Endothelial cell of umbilical vein (primary cell): Measurements from ENCODE around the gene FAM184B. TPM values are rescaled to one million over a fixed set of nuclear protein-coding genes. Genes with fewer than 3 reads are reported as not detected.

Source experiments
- BruUV-seq: library from RNA; stranded (reverse); fragments of 400-500 nt; replicated peaks from 2 replicates; lab custom pipeline; 2021; lab: Mats Ljungman, UMichigan
- CTCF ChIA-PET: fragments of 300-600, 350-600 bp; sonication (Branson Sonifier 250); formaldehyde crosslinking; loops from one replicate; lab custom pipeline; 2021; ENCODE audit warnings: antibody characterized with exemption, inconsistent platforms; lab: Charles Lee
- POLR2A ChIA-PET: fragments of 300-600, 350-600 bp; sonication (Branson Sonifier 250); formaldehyde crosslinking; loops from one replicate; lab custom pipeline; 2021; ENCODE audit warnings: antibody characterized with exemption, inconsistent platforms; lab: Charles Lee
- DNase-seq: peaks from one replicate; pipeline ENCODE4 v3.0.0-alpha.2; 2011; ENCODE audit warnings: low read depth, low spot score
- FAIRE-seq: peaks from 2 replicates; lab custom pipeline; 2011; peaks lifted over from hg19 to GRCh38; lab: Jason Lieb, UNC
- H2AFZ ChIP-seq: 2 replicates; pipeline ENCODE4 v1.6.0; 2012; ENCODE audit warnings: low read depth, low read length, control low read depth, inconsistent platforms
- H3K27ac ChIP-seq: 2 replicates; pipeline ENCODE4 v1.5.1; 2011; ENCODE audit warnings: low read depth, mild to moderate bottlenecking, control low read depth, low read length, moderate library complexity; ENCODE audit not compliant: insufficient read depth
- H3K27me3 ChIP-seq, 2 experiments: 2 replicates each; pipeline versions ENCODE4 v1.6.0 to v1.6.1; 2011; ENCODE audit warnings: low read length in 2 of 2, mixed read lengths in 1 of 2; ENCODE audit not compliant: control insufficient read depth in 2 of 2, insufficient read depth in 2 of 2
- H3K36me3 ChIP-seq, 2 experiments: 2 replicates in 1 of 2; 3 replicates in 1 of 2; pipeline ENCODE4 v1.5.1; 2011; ENCODE audit warnings: low read length in 2 of 2, mild to moderate bottlenecking in 1 of 2, moderate library complexity in 1 of 2; ENCODE audit not compliant: control insufficient read depth in 2 of 2, insufficient read depth in 2 of 2; ENCODE audit errors: extremely low read depth in 1 of 2
- H3K4me1 ChIP-seq: 3 replicates; pipeline ENCODE4 v1.5.1; 2011; ENCODE audit warnings: mild to moderate bottlenecking, low read length; ENCODE audit not compliant: control insufficient read depth, insufficient read depth; ENCODE audit errors: extremely low read depth
- H3K4me2 ChIP-seq: 2 replicates; pipeline ENCODE4 v1.6.1; 2011; ENCODE audit warnings: low read length, control low read depth, mixed read lengths; ENCODE audit not compliant: insufficient read depth
- H3K4me3 ChIP-seq, 3 experiments: fragments of 200-600 bp in 1 of 3; sonication (generic), shearing (Covaris generic) in 1 of 3; replicated peaks in 1 of 3; 2 replicates each; pipeline ENCODE4 v1.5.1; 2011 to 2016; ENCODE audit warnings: control low read depth in 3 of 3, low read length in 3 of 3, mild to moderate bottlenecking in 2 of 3, inconsistent platforms in 1 of 3, low read depth in 1 of 3, moderate library complexity in 1 of 3; ENCODE audit not compliant: insufficient read depth in 1 of 3
- H3K79me2 ChIP-seq: 2 replicates; pipeline ENCODE4 v1.6.0; 2012; ENCODE audit warnings: low read length, inconsistent platforms; ENCODE audit not compliant: control insufficient read depth, insufficient read depth
- H3K9ac ChIP-seq: replicated peaks from 2 replicates; pipeline ENCODE3; 2011; ENCODE audit warnings: low read length, control low read depth; ENCODE audit not compliant: insufficient read depth; ENCODE audit errors: extremely low read depth
- H3K9me1 ChIP-seq: replicated peaks from 3 replicates; pipeline ENCODE4 v1.6.0; 2011; ENCODE audit warnings: mild to moderate bottlenecking, low read length; ENCODE audit not compliant: control insufficient read depth, insufficient read depth; ENCODE audit errors: extremely low read depth
- H3K9me3 ChIP-seq: replicated peaks from 2 replicates; pipeline ENCODE4 v1.5.1; 2012; ENCODE audit warnings: low read length, inconsistent platforms; ENCODE audit not compliant: control insufficient read depth, insufficient read depth
- H4K20me1 ChIP-seq: replicated peaks from 2 replicates; pipeline ENCODE3; 2011; ENCODE audit warnings: mild to moderate bottlenecking, low read length; ENCODE audit not compliant: control insufficient read depth, insufficient read depth; ENCODE audit errors: extremely low read depth
- EZH2 ChIP-seq: IDR thresholded peaks from 2 replicates; pipeline ENCODE4 v1.6.1; 2012; ENCODE audit warnings: borderline replicate concordance, low read depth, mild to moderate bottlenecking, moderate library complexity, low read length, inconsistent platforms; ENCODE audit not compliant: severe bottlenecking
- FOS ChIP-seq: IDR thresholded peaks from 2 replicates; pipeline ENCODE4 v1.6.1; 2011; ENCODE audit warnings: mild to moderate bottlenecking, low read length, moderate library complexity, borderline replicate concordance; ENCODE audit not compliant: insufficient read depth
- GATA2 ChIP-seq: IDR thresholded peaks from 2 replicates; pipeline ENCODE4 v1.7.0; 2011; ENCODE audit warnings: low read depth, mild to moderate bottlenecking, moderate library complexity, mixed read lengths, low read length; ENCODE audit not compliant: insufficient read length, insufficient read depth
- JUN ChIP-seq: IDR thresholded peaks from 2 replicates; pipeline ENCODE4 v1.6.1; 2011; ENCODE audit warnings: borderline replicate concordance, low read depth; ENCODE audit not compliant: insufficient read length, insufficient read depth
- MAX ChIP-seq: IDR thresholded peaks from 2 replicates; pipeline ENCODE4 v1.6.1; 2011; ENCODE audit not compliant: insufficient read depth, insufficient read length
- MYC ChIP-seq: IDR thresholded peaks from one replicate; pipeline ENCODE4 v1.6.1; 2011; ENCODE audit warnings: mild to moderate bottlenecking, low read depth, low read length
- POLR2A ChIP-seq: IDR thresholded peaks from 2 replicates; pipeline ENCODE4 v1.6.1; 2012; ENCODE audit warnings: low read depth, mild to moderate bottlenecking, control low read depth, low read length
- POLR2AphosphoS5 ChIP-seq: IDR thresholded peaks from 2 replicates; pipeline ENCODE4 v1.6.1; 2012; ENCODE audit warnings: low read depth, mild to moderate bottlenecking, control low read depth, low read length, moderate library complexity; ENCODE audit not compliant: insufficient read depth
- dilution Hi-C: fragments of 300-500 bp; cut with MboI; formaldehyde crosslinking; loops from one replicate; pipeline ENCODE4 v1.15.0; 2019; ENCODE audit warnings: low sequenced_read_pairs; ENCODE audit not compliant: extremely low pct_ligation_motif_present
- intact Hi-C: fragments of 100-400 bp; cut with micrococcal nuclease; formaldehyde crosslinking; loops from one replicate; pipeline ENCODE4 v1.10.0; 2022
- polyA plus RNA-seq, 4 experiments: library from polyadenylated mRNA; depleted of rRNA in 3 of 4; stranded (reverse) in 3 of 4; unstranded in 1 of 4; fragments of >200 nt; gene quantifications; 2 replicates each; pipeline versions ENCODE4 v1.2.1 to v1.2.3, GENCODE V29; 2011 to 2012; ENCODE audit warnings: missing spikeins in 1 of 4
- total RNA-seq: library from RNA; stranded (reverse); gene quantifications from 2 replicates; pipeline ENCODE4 v1.2.3, GENCODE V29; 2021
- TF ChIP-seq, protein P1 (sequence below), 2 donors: IDR thresholded peaks; 1 replicate in 1 of 2; 2 replicates in 1 of 2; pipeline ENCODE4 v1.5.1; 2011; ENCODE audit warnings: low read length in 2 of 2, mild to moderate bottlenecking in 2 of 2, moderate library complexity in 2 of 2, control low read depth in 1 of 2, inconsistent platforms in 1 of 2, low read depth in 1 of 2; ENCODE audit not compliant: insufficient read depth in 1 of 2; ENCODE audit errors: extremely low read depth in 1 of 2

FAM184B gene
- total and polyA plus RNA-seq, 2 donors (not counting 3 experiments of a cell fraction or from before 2014, with no cell fraction given), result not detected

- CTCF ChIA-PET, result no interaction called here
- no peak for TF ChIP-seq MYC
- no peak for TF ChIP-seq JUN
- TF ChIP-seq EZH2, result no peak
- TF ChIP-seq, protein P1, sequence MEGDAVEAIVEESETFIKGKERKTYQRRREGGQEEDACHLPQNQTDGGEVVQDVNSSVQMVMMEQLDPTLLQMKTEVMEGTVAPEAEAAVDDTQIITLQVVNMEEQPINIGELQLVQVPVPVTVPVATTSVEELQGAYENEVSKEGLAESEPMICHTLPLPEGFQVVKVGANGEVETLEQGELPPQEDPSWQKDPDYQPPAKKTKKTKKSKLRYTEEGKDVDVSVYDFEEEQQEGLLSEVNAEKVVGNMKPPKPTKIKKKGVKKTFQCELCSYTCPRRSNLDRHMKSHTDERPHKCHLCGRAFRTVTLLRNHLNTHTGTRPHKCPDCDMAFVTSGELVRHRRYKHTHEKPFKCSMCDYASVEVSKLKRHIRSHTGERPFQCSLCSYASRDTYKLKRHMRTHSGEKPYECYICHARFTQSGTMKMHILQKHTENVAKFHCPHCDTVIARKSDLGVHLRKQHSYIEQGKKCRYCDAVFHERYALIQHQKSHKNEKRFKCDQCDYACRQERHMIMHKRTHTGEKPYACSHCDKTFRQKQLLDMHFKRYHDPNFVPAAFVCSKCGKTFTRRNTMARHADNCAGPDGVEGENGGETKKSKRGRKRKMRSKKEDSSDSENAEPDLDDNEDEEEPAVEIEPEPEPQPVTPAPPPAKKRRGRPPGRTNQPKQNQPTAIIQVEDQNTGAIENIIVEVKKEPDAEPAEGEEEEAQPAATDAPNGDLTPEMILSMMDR (IDR thresholded peaks at IDR 0.05; ENCODE audit: extremely low read depth in 1 of 2, insufficient read depth in 1 of 2, low read depth in 1 of 2, low read length in 2 of 2), result no peak
- no peak for TF ChIP-seq MAX
- no peak for TF ChIP-seq POLR2AphosphoS5
- TF ChIP-seq POLR2A, result no peak
- no peak for TF ChIP-seq GATA2
- TF ChIP-seq FOS, result no peak
- no peak for FAIRE-seq
Measured at GRCh38 chr4:17709763-17710068, 71.7 kb downstream of the FAM184B start.

More at GRCh38 chr4:17709763-17710068, 71.7 kb downstream of the FAM184B start:
- H2AFZ ChIP-seq, result no peak overlapping the region
- no peak overlapping the region for H3K4me3 ChIP-seq
- H3K9ac ChIP-seq, result no peak overlapping the region
- H3K9me1 ChIP-seq, result no peaks in the 10 kb centered on the region
- POLR2A ChIA-PET, result no interaction called here
- H4K20me1 ChIP-seq, result no peaks in the 10 kb centered on the region
- no peaks in the 10 kb centered on the region for H3K36me3 ChIP-seq
- no peaks in the 10 kb centered on the region for H3K27me3 ChIP-seq
- no peak for DNase-seq
- no TSS peak for BruUV-seq
- dilution Hi-C loops (no loop called here), intact Hi-C loops (no loop called here)
- H3K9me3 ChIP-seq, result no peaks in the 10 kb centered on the region
- H3K27ac ChIP-seq, result no peak overlapping the region
- no peaks in the 10 kb centered on the region for H3K4me1 ChIP-seq
- H3K79me2 ChIP-seq, result no peaks in the 10 kb centered on the region
- no peak overlapping the region for H3K4me2 ChIP-seq
